GM18907 (cell line): Measurements from ENCODE around the gene MRPS21.

Source experiments
- ATAC-seq: cut with Tn5 transposase; IDR thresholded peaks from one replicate; pipeline ENCODE4 v1.9.1; 2021; ENCODE audit warnings: mild to moderate bottlenecking, moderate library complexity; ENCODE audit not compliant: unreplicated experiment

Gene MRPS21

GRCh38 chr1:150293433-150294253 is at the start of gene MRPS21:
Gene MRPS21, plus strand, starts transcription at chr1:150293861. Its CDS starts 506 bp downstream, at chr1:150294367.
- ATAC-seq, result peak; percentile 94

DNA sequence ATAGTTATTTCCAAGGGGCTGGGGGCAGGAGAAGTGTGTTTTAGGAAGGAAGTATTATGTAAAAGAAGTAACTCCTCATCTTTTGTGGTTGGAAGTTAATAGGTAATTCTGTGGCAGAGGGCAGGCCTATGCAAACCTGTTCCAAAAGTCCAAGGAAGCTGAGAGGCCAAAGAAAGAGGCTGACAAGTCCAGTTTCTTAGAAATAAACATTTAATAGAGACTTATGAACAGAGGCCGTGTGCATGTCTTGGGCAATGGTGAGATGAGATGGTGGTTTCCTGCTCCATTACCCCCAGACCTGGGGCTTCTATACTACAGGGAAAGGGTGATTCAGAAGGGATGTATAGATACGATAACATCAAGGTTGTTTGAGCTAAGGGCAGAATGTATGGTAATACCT is 43.7 kb upstream of the MRPS21 start:
- no peak for ATAC-seq

- no peak for ATAC-seq
These were observed 37.5 kb upstream of the MRPS21 start for GRCh38 chr1:150256198-150256553.

GRCh38 chr1:150256554-150257341 is 36.9 kb upstream of the MRPS21 start:
- ATAC-seq, result no peak

DNA sequence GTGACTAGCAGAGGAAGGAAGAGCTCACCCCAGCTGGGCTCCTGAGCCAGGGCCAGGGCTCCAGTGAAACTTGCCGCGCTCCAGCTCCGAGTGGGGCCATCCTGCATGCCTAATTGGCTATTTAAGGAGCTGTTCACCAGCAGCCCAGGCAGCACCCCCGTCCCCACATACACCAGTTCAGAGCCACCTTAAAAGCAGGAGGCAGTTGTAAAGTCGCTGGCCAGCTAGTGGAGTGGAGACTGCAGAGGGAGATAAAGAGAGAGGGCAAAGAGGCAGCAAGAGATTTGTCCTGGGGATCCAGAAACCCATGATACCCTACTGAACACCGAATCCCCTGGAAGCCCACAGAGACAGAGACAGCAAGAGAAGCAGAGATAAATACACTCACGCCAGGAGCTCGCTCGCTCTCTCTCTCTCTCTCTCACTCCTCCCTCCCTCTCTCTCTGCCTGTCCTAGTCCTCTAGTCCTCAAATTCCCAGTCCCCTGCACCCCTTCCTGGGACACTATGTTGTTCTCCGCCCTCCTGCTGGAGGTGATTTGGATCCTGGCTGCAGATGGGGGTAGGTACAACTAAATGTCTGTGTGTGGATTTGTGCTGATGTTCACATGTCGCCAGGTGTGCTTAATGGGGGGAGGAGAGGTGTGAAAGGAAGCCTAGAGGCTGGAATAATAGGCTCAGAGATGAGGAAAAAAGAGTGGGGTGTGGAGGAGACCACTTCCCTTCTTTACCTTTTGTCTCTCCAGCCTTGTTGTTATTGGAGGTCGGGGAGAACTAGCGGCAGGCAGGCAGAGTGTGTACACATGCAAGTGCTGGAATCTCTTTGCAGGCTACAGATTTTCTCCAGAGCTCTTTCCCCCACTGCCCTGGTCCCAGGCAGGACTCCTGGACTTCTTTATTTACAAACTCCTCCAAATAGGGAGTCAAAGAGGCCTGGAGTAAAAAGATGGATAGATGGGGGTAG is 35.8 kb upstream of the MRPS21 start, which contains the start of gene CA14:
TSS of gene CA14 (plus strand) at position 151 of the 962 bp plus-strand sequence. CDS start at position 506, 355 bp downstream.
- no peak for ATAC-seq

DNA sequence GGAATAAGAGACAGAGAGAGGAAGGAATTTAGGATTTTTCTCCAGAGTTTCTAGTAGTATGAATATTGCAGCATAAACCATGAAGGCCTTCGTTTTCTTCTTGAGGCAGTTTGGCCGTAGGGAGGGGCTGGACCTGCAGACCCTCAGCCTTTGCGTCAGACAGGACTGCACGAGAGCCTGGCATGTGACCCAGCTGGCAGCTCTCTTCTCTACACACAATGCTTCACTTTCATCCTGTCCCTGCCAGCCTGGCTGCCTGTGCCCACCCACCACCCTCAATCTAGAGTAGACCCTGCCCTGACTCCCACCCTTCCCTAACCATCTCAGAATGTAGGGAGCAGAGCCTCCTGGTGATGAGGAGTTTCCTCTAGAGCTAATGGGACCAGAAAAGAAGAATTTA is 34.4 kb upstream of the MRPS21 start:
- no peak for ATAC-seq

DNA sequence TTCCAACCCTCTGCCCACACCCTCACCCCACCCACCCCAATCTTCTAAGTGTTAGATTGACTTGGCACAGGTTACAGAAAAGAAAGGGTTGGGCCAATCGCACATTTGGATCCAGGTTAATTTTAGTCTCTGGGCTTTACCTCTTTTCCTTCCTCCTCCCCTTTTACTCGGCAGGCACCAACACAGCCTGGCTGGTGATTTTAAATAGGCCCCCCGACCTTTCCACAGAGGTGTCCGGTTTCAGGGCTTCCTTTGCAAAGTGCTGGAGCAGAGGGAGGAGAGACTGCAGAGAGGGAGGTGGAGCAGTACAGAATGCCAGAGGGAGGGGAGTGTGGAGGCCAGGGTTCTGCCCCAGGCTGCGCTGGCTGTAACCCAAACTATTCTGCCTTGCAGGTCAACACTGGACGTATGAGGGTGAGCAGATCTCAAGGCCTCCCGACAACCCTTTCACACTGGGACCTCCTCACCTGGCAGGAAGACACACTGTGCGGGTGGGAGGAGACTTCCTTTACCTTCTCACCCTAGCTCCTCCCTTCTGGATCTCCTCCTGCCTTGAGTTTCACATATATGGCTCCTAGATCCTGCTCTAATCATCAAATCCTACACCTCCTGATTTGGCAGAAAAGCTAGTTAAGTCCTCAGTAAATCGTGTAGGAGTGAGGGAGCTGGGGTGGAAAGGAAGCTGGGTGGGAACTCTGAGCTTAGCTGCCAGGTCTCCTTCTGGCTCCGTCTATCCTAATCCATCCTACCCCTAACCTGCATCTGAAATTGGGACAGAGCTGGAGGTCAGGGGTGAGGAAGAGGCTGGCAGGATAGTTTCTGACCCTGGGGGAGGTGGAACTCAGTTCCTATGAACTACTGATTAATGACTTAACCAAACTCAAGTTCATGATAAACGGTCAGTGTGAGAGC is 33.6 kb upstream of the MRPS21 start:
- no peak for ATAC-seq

GRCh38 chr1:150261367-150261766 is 32.3 kb upstream of the MRPS21 start:
- no peak for ATAC-seq

DNA sequence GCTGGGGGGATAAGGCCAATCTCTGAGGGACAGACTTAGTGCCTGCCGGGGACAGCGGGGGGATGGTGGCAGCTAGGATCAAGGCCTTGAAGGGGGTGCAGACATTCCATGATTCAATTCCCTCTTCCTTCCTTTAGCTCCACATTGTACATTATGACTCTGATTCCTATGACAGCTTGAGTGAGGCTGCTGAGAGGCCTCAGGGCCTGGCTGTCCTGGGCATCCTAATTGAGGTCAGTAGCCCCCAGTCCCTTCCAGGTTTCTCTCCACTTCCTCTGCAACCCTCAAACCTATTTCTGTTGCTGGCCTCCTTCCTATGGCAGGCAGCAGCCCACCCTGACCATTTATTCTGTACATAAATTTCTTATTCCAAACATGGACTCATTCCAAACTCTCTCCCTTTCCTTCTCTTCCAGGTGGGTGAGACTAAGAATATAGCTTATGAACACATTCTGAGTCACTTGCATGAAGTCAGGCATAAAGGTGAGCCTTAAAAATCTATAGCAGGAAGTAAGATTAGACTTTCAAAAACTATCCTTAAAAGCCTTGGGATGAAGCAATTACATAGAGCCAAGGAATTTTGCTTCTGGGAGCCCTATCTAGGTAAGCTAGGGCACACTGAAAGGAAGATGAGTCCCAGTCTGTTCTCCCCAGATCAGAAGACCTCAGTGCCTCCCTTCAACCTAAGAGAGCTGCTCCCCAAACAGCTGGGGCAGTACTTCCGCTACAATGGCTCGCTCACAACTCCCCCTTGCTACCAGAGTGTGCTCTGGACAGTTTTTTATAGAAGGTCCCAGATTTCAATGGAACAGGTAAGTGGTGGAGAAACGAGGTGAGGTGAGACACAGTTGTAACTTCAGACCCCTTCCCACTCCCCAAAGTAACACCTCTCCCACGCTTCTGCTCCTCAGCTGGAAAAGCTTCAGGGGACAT is 31.0 kb upstream of the MRPS21 start:
- ATAC-seq, result no peak

GRCh38 chr1:150263549-150263948 is 30.1 kb upstream of the MRPS21 start:
- ATAC-seq, result no peak

DNA sequence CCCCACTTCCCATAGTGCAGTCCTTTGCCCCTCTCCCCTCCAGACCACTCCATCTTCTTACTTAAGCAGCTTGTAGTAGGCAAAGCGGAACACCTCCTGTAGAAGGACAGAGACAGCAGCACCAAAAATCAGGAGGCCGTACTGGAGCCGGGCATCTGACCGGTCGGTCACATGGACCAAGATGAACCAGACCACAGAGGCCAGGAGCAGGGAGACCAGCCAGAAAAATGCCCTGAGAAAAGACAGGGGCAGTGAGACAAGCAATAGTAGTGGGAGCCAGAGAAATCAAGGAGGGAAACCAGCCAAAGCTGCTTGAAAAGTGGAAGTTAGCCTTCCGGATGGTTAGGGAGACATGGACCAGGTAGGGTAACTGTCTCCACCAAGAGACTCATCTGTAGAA is 25.8 kb upstream of the MRPS21 start:
- no peak for ATAC-seq

- peak; percentile 15 for ATAC-seq
These were observed 25.3 kb upstream of the MRPS21 start for GRCh38 chr1:150268340-150268704.

DNA sequence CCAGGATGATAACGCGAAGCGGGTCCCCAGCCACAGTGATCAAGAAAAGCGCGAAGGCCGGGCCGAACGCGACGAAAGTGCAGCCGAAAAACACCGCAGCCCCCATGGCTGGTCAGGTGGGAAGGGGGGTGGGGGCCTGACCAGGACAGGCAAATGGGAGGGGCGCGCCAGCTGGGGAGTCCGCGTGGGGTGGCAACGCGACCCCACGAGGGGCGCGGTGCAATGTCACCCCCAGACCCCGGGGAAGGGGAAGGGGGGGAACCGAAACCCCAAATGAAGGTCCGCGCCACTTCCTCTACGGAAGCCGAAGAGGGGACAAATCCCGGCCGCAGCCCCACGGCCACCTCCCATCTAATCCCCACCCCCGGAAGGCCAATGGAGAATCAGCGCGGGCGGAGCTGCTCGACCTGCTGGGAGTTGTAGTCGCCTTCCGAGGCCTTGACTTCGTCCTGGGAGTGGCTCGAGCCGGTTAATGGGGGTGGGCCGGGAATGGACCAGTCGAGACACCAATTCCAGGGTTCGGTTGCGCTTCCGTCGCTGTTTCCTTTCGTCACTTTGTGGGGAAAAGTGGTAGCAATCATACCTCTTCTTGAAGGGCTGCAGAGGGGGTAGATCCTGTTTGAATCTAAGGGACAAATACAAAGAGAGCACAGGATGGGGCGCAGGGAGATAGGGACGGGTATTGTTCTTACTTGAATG is 24.8 kb upstream of the MRPS21 start, which contains the start of gene APH1A:
TSS of gene APH1A (minus strand) at position 312 of the 699 bp plus-strand sequence. CDS start at position 106, 206 bp downstream.
- ATAC-seq, result peak; percentile 88

- ATAC-seq, result no peak
These were observed 24.2 kb upstream of the MRPS21 start for GRCh38 chr1:150269451-150269850.

- no peak for ATAC-seq
These were observed 22.2 kb upstream of the MRPS21 start for GRCh38 chr1:150271291-150271959.

- no peak for ATAC-seq
These were observed 20.4 kb upstream of the MRPS21 start for GRCh38 chr1:150273311-150273710.

DNA sequence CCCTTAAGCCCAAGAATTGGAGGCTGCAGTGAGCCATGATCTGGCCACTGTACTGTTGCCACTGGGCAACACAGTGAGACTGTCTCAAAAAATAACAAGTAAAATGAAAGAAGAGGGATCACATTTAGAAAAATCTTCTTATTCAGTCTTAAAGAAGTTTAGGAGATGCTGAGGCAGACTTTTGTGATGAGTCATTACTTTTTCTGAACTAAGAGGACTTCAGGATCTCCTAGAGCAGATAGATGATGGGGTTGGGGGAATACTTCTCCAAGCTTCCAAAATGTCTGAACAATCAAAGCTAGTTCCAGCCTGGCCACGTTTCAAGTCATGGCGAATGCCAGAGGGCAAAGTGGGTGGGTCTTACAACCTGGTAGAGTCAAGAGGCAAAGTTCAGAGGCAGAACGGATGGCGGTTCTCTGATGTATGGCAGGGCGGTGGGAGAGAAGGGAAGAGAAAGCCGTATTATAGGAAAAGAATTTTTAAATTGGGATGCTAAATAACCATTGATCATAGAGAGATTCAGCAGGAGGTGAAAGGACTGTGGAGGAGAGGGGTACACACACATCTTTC is 13.4 kb upstream of the MRPS21 start:
- no peak for ATAC-seq
